ENCODE measurements around the gene CST11.
A peak's percentile ranks its signal among the peaks of the same experiment; 100 is the strongest.

Gene CST11

DNA sequence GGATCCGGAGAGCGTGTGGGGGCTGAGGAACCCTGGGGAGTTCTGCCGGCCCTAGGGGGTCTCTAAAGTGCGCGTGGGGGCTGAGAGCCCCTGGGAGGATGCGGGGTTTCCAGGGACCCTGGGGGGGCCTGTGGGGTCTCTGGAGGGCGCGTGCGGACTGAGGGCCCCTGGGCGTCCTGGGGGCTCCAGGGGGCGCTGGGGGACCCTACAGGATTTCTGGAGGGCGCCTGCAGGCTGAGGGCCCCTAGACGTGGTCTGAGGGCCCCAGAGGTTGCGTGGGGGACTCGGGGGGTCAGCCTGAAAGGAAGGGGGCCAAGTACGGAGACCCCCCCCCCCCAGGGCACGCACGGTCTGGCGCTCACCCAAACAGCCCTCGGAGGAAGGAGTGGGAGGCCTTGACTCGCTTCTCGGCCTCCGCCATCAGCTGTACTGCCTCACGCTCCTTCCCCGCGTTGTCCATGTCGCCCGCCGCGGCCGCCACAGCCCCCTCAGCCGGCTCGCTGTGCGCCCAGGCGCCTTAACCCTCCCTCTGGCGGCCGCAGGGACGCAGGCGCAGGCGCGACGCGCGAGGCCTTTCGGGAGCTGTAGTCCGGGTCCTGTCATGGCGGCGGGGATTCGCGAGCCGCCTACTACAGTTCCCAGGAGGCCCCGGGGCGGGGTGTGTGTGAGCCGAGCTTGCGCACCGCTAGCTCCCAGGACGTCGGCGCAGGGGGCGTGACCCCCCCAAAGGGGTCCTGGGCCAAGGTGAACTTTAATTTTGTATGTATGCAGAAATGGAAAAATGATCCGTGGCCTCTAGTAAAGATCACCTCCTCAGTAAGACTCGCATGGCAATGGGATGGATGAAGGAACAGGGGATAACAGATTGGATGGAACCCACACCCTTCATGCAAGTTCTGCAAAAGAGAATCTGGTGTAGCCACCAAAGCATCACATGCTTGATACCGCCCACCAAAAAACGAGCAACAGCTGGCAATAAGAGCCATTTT lies 31.4 kb downstream of the CST11 start, which contains the start of gene NAPB:
Gene NAPB, minus strand, starts transcription at position 546 of the 989 bp plus-strand sequence. Its CDS starts 86 bp downstream, at position 460.
- H3K4me3 ChIP-seq (ENCODE audit: low read depth, low read length): peak within 1 kb of the TSS; percentile 82
- peak; percentile 29 for TF ChIP-seq CTCF (IDR thresholded peaks at IDR 0.05; ENCODE audit: low read depth, low read length, missing control alignments)
- DNase-seq (ENCODE audit: low read depth): peak; percentile 74

- H3K4me3 ChIP-seq (ENCODE audit: low read depth, low read length): peak overlapping the region; percentile 82
- no peak for TF ChIP-seq CTCF (IDR thresholded peaks at IDR 0.05; ENCODE audit: low read depth, low read length, missing control alignments)
- DNase-seq (ENCODE audit: low read depth): no peak
Observed at GRCh38 chr20:23419995-23420901, 32.4 kb downstream of the CST11 start.

DNA sequence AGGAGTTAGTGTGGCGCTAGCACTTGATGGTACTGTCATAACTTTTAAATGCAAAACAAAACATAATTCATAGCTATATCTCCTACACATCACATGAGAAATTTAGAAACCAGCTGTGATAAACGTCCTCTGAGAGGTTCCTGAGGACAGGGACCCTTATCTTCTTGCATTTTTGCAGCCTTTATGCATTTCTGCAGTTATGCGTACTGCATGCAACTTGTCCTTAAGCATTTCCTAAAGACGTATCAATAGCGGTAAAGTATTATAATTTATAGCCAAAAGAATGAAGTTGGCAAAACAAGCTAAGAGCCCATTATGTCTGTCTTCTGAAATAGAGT lies 33.0 kb downstream of the CST11 start:
- DNase-seq (ENCODE audit: low read depth): no peak
- TF ChIP-seq CTCF (IDR thresholded peaks at IDR 0.05; ENCODE audit: low read depth, low read length, missing control alignments): no peak
- H3K4me3 ChIP-seq (ENCODE audit: low read depth, low read length): peak overlapping the region; percentile 82; the same call in 1 of the 2 replicates

GRCh38 chr20:23417861-23418260 lies 34.8 kb downstream of the CST11 start:
- DNase-seq (ENCODE audit: low read depth): no peak
- no peak for TF ChIP-seq CTCF (IDR thresholded peaks at IDR 0.05; ENCODE audit: low read depth, low read length, missing control alignments)

GRCh38 chr20:23415959-23416583 lies 36.6 kb downstream of the CST11 start:
- no peak overlapping the region for H3K4me3 ChIP-seq (ENCODE audit: low read depth, low read length)
- TF ChIP-seq CTCF (IDR thresholded peaks at IDR 0.05; ENCODE audit: low read depth, low read length, missing control alignments): no peak
- DNase-seq (ENCODE audit: low read depth): no peak

More at GRCh38 chr20:23417861-23418260, 34.8 kb downstream of the CST11 start:
- H3K4me3 ChIP-seq (ENCODE audit: low read depth, low read length): no peak overlapping the region

DNA sequence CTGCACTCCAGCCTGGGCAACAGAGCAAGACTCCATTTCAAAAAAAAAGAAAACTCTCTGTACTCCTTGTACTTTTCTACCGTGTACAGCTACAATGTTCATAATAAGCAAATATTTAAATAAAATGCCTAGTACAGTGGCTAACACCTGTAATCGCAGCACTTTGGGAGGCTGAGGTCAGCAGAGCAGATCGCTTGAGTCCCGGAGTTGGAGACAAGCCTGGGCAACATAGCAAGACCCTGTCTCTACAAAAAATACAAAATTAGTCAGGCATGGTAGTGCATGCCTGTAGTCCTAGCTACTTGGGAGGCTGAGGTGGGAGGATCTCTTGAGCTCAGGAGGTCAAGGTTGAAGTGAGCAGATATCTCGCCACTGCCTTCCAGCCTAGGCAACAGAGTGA lies 37.1 kb downstream of the CST11 start:
- H3K4me3 ChIP-seq (ENCODE audit: low read depth, low read length): no peak overlapping the region
- no peak for TF ChIP-seq CTCF (IDR thresholded peaks at IDR 0.05; ENCODE audit: low read depth, low read length, missing control alignments)
- DNase-seq (ENCODE audit: low read depth): no peak

All from GM12864 (cell line).